Stimulated activated CD8-positive, alpha-beta memory T cell treated with anti-CD3 and anti-CD28 coated beads, Interleukin-2, amount 100 ng/mL, for 48 hours (primary cell): Measurements from ENCODE around the gene SCAF4.
"Not testable (repeated sequence)": the region's sequence is repeated elsewhere in the genome, so short reads cannot be mapped to it uniquely, and the experiment has no call there.

Experiments
- DNase-seq, 2 donors: peaks; one replicate each; pipeline ENCODE4 v3.0.0-alpha.2; 2020; ENCODE audit warnings: low read depth in 2 of 2

The SCAF4 gene

DNA sequence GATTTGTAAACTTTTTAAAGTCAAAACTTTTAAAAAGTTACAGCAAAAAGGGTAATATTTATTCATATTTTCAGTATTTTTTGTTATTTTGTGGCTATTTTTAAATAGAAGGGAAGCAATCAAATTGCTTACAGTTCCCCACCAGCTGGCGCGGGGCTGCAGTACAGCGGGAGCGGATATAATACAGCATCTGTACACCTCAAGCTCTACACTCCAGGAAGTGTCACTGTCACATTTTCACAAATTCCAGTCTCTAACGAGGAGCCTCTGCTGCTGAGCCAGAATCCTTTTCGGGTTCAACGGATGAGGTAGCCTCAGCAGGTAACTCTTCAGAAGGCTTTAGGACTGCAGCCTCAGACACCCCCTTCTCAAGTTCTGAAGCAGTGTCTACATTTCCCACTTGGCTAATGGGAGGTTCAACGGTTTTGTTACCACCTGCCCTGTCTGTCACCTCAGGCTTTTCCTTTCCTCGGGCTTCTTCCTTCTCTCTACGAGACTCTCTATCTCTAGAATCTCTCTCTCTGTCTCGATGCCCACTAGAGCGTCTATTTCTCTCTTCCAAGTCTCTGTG is 60.7 kb downstream of the SCAF4 start:
- no peak for DNase-seq

- DNase-seq, result no peak
These were observed 61.8 kb downstream of the SCAF4 start for GRCh38 chr21:31670070-31670469.

GRCh38 chr21:31668651-31669491 is 63.0 kb downstream of the SCAF4 start:
- no peak for DNase-seq

GRCh38 chr21:31667639-31668038 is 64.3 kb downstream of the SCAF4 start:
- DNase-seq, result no peak

GRCh38 chr21:31667132-31667531 is 64.8 kb downstream of the SCAF4 start:
- DNase-seq, result no peak

- no peak for DNase-seq
These were observed 65.4 kb downstream of the SCAF4 start for GRCh38 chr21:31666445-31667010.

GRCh38 chr21:31665869-31666268 is 66.0 kb downstream of the SCAF4 start:
- not testable (repeated sequence) for DNase-seq

DNA sequence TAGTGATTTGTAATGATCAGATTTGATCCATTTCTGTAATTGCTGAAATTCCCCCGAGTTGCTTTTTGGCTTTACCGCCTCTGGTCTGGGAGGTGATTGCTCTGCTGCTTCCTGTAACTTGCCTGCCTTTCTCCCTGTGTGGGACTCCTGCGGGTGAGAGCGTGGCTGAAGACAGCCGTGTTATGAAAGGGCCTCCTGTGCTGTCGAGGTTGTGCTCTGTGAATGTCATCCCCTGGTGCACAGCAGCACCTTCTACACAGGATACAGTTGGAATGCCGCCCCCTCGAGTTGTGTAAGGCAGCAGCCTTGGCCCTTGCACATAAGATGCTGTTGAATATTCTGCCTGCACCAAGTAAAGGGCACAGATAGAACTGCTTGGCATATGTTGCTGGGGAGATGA is 66.5 kb downstream of the SCAF4 start:
- DNase-seq, result no peak

DNA sequence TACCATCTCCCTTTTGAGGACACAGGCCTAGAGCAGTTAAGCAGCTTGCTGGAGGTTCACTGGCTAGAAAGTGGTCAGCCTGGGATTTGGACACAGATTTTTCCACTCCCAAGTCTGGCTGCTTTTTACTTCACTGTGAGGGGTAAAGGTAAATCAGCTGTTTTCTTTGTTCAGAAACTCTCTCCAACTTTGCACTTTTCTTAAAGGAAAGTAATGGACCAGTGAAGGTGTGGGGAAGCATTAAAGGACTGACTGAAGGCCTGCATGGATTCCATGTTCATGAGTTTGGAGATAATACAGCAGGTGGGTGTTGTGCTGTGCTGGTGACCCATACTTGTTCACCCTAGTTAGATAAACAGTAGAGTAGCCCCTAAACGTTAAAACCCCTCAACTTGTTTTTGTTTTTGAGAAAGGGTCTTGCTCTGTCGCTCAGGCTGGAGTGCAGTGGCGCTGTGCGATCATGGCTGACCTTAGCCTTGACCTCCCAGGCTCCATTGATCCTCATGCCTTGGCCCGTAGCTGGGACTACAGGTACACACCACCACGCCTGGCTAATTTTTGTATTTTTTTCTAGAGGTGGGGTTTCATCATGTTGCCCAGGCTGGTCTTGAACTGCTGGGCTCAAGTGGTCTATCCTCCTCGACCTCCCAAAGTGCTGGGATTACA is 68.2 kb downstream of the SCAF4 start:
- DNase-seq, result no peak

GRCh38 chr21:31660591-31660990 is 71.3 kb downstream of the SCAF4 start:
- no peak for DNase-seq

GRCh38 chr21:31660259-31660565 is 71.7 kb downstream of the SCAF4 start:
- DNase-seq, result no peak

DNA sequence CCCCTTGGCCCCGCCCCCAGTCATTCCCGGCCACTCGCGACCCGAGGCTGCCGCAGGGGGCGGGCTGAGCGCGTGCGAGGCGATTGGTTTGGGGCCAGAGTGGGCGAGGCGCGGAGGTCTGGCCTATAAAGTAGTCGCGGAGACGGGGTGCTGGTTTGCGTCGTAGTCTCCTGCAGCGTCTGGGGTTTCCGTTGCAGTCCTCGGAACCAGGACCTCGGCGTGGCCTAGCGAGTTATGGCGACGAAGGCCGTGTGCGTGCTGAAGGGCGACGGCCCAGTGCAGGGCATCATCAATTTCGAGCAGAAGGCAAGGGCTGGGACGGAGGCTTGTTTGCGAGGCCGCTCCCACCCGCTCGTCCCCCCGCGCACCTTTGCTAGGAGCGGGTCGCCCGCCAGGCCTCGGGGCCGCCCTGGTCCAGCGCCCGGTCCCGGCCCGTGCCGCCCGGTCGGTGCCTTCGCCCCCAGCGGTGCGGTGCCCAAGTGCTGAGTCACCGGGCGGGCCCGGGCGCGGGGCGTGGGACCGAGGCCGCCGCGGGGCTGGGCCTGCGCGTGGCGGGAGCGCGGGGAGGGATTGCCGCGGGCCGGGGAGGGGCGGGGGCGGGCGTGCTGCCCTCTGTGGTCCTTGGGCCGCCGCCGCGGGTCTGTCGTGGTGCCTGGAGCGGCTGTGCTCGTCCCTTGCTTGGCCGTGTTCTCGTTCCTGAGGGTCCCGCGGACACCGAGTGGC is 72.2 kb downstream of the SCAF4 start, which contains the start of gene SOD1:
SOD1 (plus strand) TSS at position 158 of the 723 bp plus-strand sequence; CDS start at position 235, 77 bp downstream.
- DNase-seq, result peak; percentile 90 to 94

DNA sequence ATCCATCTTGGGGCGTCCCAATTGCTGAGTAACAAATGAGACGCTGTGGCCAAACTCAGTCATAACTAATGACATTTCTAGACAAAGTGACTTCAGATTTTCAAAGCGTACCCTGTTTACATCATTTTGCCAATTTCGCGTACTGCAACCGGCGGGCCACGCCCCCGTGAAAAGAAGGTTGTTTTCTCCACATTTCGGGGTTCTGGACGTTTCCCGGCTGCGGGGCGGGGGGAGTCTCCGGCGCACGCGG is 72.7 kb downstream of the SCAF4 start:
- DNase-seq, result no peak

GRCh38 chr21:31658053-31658452 is 73.9 kb downstream of the SCAF4 start:
- DNase-seq, result no peak

- DNase-seq, result peak; percentile 37 to 57
These were observed 75.5 kb downstream of the SCAF4 start for GRCh38 chr21:31656199-31657095.

GRCh38 chr21:31654821-31655580 is 76.9 kb downstream of the SCAF4 start:
- DNase-seq, result not testable (repeated sequence)

GRCh38 chr21:31654340-31654739 is 77.6 kb downstream of the SCAF4 start:
- DNase-seq, result no peak

- not testable (repeated sequence) for DNase-seq
These were observed 80.4 kb downstream of the SCAF4 start for GRCh38 chr21:31651491-31651890.

DNA sequence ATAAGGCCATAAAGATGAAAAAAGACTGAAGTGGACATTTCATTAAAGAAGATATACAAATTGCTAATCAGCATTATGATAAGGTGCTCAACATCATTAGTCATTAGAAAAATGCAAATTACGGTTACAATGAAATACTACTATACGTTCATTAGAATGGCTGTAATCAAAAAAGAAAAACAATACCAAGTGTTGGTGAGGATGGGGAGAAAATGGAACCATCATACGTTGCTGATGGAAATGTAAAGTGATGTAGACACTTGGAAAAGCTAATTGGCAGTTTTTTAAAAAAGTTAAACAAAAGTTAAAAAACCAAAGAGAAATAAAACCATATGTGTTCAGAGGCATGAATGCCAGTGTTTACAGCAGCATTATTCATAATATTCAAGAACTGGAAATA is 81.0 kb downstream of the SCAF4 start:
- no peak for DNase-seq

- DNase-seq, result no peak
These were observed 84.3 kb downstream of the SCAF4 start for GRCh38 chr21:31647650-31648049.
